IPS-15b (cell line): ENCODE results near the gene CKMT2.

Experiments used
- H3K27me3 ChIP-seq: one replicate; pipeline ENCODE4 v1.6.1; 2013; ENCODE audit warnings: low read length; ENCODE audit not compliant: control insufficient read depth, insufficient read depth
- H3K36me3 ChIP-seq: one replicate; pipeline ENCODE4 v1.6.1; 2013; ENCODE audit warnings: low read length; ENCODE audit not compliant: control insufficient read depth, insufficient read depth
- H3K4me1 ChIP-seq: one replicate; pipeline ENCODE4 v1.6.1; 2013; ENCODE audit warnings: mild to moderate bottlenecking, low read length; ENCODE audit not compliant: control insufficient read depth, insufficient read depth
- H3K4me3 ChIP-seq: one replicate; pipeline ENCODE4 v1.5.1; 2013; ENCODE audit warnings: low read depth, low read length
- H3K9ac ChIP-seq: one replicate; pipeline ENCODE4 v1.6.1; 2013; ENCODE audit warnings: low read depth, mild to moderate bottlenecking, low read length
- H3K9me3 ChIP-seq: one replicate; pipeline ENCODE4 v1.6.1; 2013; ENCODE audit warnings: mild to moderate bottlenecking, low read length; ENCODE audit not compliant: control insufficient read depth, insufficient read depth

Gene CKMT2

DNA sequence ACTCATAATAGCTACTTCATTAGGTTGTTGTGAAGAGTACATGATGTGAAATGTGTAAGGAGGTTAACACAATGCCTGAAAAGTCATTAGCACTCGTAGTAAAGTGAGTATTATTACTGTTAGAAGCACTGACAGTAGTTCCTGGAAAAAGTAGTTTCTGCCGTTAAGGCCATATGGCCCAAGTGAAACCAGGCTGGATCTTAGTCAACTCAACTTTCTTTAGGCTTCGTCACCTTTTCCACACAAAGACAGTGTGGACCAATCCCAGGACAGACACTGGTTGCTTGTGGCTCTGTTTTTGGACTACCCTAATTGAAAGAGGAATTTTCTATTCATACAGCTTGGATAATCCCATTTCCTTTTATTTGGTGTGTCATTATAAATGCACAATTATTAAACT is 29.4 kb upstream of the CKMT2 start:
- Histone ChIP-seq H3K9ac (no peak overlapping the region), H3K36me3 (no peaks in the 10 kb centered on the region), H3K4me3 (no peak overlapping the region), H3K9me3 (no peaks in the 10 kb centered on the region), H3K27me3 (no peaks in the 10 kb centered on the region), H3K4me1 (no peaks in the 10 kb centered on the region)

DNA sequence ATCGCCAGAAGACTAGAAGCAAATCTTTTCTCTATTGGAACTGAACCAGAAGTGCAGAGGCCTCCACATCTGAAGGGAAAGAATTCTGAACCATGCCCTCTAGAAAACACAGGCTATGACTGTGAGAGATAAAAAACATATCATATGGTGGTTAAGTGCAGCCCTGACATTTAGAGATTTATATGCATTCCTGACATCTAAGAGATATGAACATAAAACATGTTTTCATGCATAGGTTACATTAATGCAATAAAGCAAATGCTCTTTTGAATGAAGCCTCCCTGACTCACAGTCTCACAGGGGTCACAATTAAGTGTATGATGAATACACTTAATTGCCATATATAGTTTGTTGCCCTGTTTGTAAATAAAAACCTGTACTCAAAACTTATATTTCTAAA is 28.9 kb upstream of the CKMT2 start:
- no peak overlapping the region for H3K9ac ChIP-seq

DNA sequence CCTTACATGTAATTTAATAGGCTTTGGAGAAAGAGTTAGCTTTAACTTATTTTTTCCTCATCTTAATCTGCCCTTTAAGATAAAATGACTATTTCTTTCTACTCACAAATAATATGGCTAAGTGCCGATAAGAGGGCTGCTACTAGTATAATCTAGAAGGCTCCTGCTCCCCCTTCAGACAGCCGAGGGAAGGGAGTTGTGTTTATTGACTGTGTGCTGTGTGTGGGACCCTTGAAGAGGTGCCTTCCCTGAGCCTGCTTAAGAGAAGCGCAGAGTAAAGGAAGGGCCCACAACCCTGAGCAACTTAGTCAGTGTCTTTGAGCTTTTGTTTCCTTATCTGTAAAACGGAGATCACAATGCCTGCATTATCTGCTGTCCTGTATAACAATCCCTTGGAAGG is 28.1 kb upstream of the CKMT2 start:
- Histone ChIP-seq H3K4me1 (no peaks in the 10 kb centered on the region), H3K9me3 (no peaks in the 10 kb centered on the region), H3K27me3 (no peaks in the 10 kb centered on the region), H3K4me3 (no peak overlapping the region), H3K9ac (no peak overlapping the region), H3K36me3 (no peaks in the 10 kb centered on the region)

More for the DNA sequence above, 28.9 kb upstream of the CKMT2 start:
- no peaks in the 10 kb centered on the region for H3K9me3 ChIP-seq
- H3K4me3 ChIP-seq, result no peak overlapping the region
- H3K27me3 ChIP-seq, result no peaks in the 10 kb centered on the region
- H3K36me3 ChIP-seq, result no peaks in the 10 kb centered on the region
- H3K4me1 ChIP-seq, result no peaks in the 10 kb centered on the region

- no peaks in the 10 kb centered on the region for H3K9me3 ChIP-seq
- no peaks in the 10 kb centered on the region for H3K27me3 ChIP-seq
- no peak overlapping the region for H3K9ac ChIP-seq
- no peaks in the 10 kb centered on the region for H3K36me3 ChIP-seq
- H3K4me3 ChIP-seq, result no peak overlapping the region
- no peaks in the 10 kb centered on the region for H3K4me1 ChIP-seq
Measured at GRCh38 chr5:81207009-81207408, 26.1 kb upstream of the CKMT2 start.

GRCh38 chr5:81208904-81209303 is 24.2 kb upstream of the CKMT2 start:
- Histone ChIP-seq H3K9ac (no peak overlapping the region), H3K4me1 (no peaks in the 10 kb centered on the region), H3K27me3 (no peaks in the 10 kb centered on the region), H3K4me3 (no peak overlapping the region), H3K9me3 (no peaks in the 10 kb centered on the region), H3K36me3 (no peaks in the 10 kb centered on the region)

- H3K27me3 ChIP-seq, result no peaks in the 10 kb centered on the region
- H3K36me3 ChIP-seq, result no peaks in the 10 kb centered on the region
- H3K4me3 ChIP-seq, result no peak overlapping the region
- no peak overlapping the region for H3K9ac ChIP-seq
- no peaks in the 10 kb centered on the region for H3K9me3 ChIP-seq
- H3K4me1 ChIP-seq, result no peaks in the 10 kb centered on the region
Measured at GRCh38 chr5:81209386-81209785, 23.7 kb upstream of the CKMT2 start.

- Histone ChIP-seq H3K9ac (no peak overlapping the region), H3K27me3 (no peaks in the 10 kb centered on the region), H3K4me3 (no peak overlapping the region), H3K9me3 (no peaks in the 10 kb centered on the region), H3K36me3 (no peaks in the 10 kb centered on the region), H3K4me1 (no peaks in the 10 kb centered on the region)
Measured at GRCh38 chr5:81209869-81210493, 23.1 kb upstream of the CKMT2 start.

DNA sequence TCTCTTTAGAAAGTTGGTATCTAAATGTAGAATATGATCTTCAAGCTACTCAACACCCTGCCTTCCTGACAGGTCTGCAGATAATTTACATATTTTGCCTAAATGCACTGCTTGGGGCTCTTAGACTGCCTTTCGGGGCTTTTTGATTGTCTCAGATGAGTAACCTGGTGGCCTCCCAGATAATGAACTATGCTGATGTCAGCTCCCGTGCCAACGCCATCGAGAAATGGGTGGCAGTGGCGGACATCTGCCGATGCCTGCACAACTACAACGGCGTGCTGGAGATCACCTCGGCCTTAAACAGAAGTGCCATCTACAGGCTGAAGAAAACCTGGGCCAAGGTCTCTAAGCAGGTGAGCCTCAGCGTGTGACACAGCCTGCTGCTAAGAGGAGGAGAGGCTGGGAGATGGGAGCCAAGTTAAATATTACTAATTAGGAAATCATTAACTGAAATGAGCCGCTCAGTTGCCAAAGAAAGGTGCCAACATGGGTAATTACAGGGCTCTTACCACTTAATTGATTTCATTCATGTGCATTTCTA is 20.8 kb upstream of the CKMT2 start:
- no peak overlapping the region for H3K4me3 ChIP-seq
- H3K27me3 ChIP-seq, result no peaks in the 10 kb centered on the region
- no peaks in the 10 kb centered on the region for H3K9me3 ChIP-seq
- H3K36me3 ChIP-seq, result no peaks in the 10 kb centered on the region
- no peak overlapping the region for H3K9ac ChIP-seq
- H3K4me1 ChIP-seq, result no peaks in the 10 kb centered on the region

DNA sequence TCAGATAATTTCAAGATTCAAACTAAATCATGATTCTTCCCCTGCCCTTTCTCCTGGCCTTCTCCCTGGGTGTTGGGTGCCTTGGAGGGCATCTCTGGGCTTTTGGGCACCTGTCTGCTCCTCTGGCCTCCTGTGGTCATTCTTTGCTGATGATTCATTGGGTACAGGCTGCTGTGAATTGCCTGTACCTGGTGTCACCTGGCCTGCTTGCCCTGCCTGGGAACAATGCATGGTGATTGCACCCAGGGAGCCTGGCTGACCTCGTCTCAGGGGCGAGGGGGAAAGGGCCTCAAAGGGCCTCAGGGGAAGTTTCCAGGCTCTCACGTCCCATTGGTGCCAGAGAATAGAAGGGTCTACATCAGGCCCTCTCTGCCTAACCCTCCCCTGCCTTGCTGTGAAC is 20.1 kb upstream of the CKMT2 start:
- Histone ChIP-seq H3K9ac (no peak overlapping the region), H3K4me1 (no peaks in the 10 kb centered on the region), H3K9me3 (no peaks in the 10 kb centered on the region), H3K4me3 (no peak overlapping the region), H3K36me3 (no peaks in the 10 kb centered on the region), H3K27me3 (no peaks in the 10 kb centered on the region)

DNA sequence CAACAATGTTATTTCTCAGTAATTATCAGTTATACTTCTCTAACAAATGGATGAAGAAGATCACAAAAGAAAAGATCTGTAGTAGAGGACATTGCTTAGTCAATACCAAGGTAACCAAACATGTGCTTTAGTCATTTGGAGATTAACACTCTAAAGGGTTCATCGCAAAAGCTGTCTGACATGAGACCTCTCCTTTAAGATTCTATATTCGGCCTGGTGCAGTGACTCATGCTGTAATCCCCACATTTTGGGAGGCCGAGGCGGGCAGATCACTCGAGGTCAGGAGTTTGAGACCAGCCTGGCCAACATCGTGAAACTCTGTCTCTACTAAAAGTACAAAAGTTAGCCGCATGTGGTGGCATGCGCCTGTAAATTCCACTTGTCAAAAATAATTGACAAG is 18.3 kb upstream of the CKMT2 start:
- H3K9ac ChIP-seq, result no peak overlapping the region
- H3K9me3 ChIP-seq, result no peaks in the 10 kb centered on the region
- no peak overlapping the region for H3K4me3 ChIP-seq
- no peaks in the 10 kb centered on the region for H3K4me1 ChIP-seq
- H3K36me3 ChIP-seq, result no peaks in the 10 kb centered on the region
- H3K27me3 ChIP-seq, result no peaks in the 10 kb centered on the region

GRCh38 chr5:81216152-81216551 is 17.0 kb upstream of the CKMT2 start:
- no peaks in the 10 kb centered on the region for H3K36me3 ChIP-seq
- H3K9me3 ChIP-seq, result no peaks in the 10 kb centered on the region
- H3K4me3 ChIP-seq, result no peak overlapping the region
- no peaks in the 10 kb centered on the region for H3K4me1 ChIP-seq
- no peak overlapping the region for H3K9ac ChIP-seq
- H3K27me3 ChIP-seq, result no peaks in the 10 kb centered on the region

DNA sequence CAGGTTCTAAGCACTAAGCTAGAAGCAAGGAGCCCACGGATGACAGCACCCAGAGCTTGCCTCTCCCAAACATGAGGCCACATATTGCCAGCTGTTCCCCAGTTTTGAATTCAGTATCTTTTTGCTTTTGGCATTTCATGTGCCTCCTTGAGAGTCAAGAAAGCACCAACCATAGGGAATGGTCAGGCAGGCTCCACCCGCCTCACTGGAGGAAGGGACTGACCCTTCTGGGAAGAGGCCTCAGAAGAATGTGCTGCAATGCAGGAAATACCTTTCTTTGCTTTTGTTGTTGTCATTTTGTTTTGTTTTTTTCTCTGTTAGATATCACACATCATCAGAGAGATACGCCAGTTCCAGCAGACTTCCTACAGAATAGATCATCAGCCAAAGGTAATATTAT is 13.7 kb upstream of the CKMT2 start:
- Histone ChIP-seq H3K9ac (no peak overlapping the region), H3K27me3 (no peaks in the 10 kb centered on the region), H3K9me3 (no peaks in the 10 kb centered on the region), H3K4me1 (no peaks in the 10 kb centered on the region), H3K4me3 (no peak overlapping the region), H3K36me3 (no peaks in the 10 kb centered on the region)
